T-helper 9 cell (primary cell): ENCODE measurements around the gene HABP2.

ENCODE experiments used
- DNase-seq: peaks from one replicate; pipeline ENCODE4 v3.0.0-alpha.2; 2020

Gene HABP2

DNA sequence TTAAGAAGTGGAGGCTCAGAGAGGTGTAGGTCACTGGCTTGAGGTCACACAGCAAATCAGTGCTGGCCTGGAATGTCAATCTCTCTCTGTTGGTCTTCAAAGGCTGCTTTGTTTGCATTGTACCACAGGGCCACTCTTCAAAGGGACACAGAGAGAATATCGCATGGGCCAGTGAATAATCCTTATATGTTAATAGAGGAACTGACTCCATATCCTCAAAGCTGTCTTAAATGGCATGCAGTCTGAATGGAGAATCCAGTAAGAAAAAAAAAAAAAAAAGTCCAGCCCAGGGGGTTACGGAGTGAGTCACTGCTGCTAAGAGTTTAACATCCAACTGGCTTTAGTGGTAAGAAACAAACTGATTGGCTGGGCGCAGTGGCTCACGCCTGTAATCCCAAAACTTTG, 56.9 kb downstream of the HABP2 start:
- no peak for DNase-seq

DNA sequence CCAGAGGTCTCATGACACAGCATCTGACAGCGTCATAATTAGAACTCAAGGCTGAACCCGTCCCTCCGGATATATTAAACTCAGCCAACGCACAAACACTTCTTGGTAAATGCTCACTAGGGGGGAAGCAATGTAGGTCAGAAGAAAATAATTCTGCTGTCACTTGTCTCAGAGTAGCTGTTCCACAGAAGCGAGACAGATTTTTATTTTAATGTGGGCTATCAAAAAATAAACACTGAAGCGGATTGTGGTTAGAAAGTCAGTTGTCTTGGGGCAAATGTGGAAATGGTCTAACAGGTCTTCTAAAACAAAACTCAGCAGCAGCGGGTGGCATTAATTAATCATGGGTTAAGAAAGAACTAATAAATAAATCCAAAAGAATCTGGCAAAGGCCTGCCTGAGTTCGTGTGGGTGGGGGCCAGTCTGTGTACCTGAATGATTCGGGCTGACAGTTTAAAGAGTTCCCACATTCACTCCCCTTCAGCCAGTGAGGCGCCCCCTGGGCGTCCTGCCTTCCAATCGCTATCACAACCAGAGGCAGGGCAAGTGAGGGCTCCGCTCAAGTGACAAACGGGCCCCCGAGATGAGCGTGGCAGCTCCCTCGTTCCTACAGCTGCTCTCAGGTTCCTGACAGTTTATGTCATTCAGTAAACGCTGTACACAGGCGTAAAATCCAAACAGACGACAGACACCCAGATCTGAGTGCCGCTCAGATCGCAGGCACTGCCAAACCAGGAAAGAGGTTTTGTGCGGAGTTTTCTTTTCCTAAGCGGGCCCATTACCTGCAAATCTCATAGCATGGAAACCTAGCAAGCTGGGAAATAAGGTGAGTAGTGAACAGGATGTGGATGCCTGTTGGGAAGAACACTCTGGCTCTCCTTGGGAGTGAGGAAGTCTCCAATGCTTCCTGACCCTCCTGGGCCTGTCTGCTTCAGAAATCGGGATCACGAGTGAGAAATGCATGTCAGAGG, 58.1 kb downstream of the HABP2 start:
- DNase-seq, result no peak

DNA sequence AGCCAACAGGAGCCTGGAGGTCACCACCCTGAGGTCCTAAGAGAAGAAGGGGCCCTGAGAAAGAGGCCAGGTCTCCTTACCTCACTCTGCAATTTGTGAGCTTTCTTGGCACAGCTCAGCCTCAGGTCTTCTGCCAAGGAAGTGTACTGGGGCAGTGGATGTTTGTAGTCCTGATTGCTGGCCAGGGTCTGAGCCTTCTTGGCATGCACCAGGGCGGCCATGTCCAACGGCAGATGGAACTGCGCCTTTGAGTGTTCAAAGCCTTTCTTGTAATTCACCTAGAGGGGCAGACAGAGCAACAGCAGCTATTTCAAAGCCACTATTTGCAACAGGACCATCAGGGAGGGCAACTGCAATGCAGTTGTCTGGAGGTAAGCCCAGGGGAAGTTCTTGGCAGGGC, 59.3 kb downstream of the HABP2 start:
- DNase-seq, result no peak

GRCh38 chr10:113613427-113613826, 60.6 kb downstream of the HABP2 start:
- no peak for DNase-seq

DNA sequence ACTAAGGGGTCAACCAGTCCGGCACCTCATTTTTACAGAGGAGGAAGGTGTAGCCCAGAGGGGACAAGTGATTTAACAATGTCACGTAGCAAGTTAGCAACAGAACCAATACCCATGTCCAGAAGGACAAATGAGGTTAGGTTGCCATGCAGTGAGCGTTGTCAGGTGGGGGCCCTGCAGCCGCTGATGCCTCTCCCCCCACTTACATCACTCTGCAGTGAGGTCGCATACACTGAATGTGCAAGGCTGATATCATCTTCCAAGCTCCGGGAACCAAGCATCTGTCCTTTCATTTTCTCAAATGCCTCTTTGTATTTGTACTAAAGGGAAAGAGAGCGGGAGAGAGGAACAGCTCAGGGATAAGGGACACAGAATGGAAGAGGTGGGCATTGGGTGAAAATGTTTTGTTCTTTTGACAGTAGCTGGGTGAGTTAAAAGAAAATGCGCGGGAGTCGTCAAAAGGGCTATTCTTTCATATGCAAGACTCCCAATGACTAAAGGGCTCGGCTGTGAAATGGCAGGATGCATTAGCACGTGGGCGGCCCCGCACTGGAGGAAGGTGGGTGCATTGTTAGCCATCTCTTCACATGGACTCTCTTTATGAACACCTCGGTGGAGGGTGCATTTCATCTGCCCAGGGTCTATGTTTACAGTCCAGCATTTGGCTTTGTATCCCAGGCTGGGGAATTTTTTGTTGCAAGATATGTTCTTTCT, 61.3 kb downstream of the HABP2 start:
- DNase-seq, result no peak

- no peak for DNase-seq
These were observed 63.6 kb downstream of the HABP2 start for GRCh38 chr10:113616244-113617074.

DNA sequence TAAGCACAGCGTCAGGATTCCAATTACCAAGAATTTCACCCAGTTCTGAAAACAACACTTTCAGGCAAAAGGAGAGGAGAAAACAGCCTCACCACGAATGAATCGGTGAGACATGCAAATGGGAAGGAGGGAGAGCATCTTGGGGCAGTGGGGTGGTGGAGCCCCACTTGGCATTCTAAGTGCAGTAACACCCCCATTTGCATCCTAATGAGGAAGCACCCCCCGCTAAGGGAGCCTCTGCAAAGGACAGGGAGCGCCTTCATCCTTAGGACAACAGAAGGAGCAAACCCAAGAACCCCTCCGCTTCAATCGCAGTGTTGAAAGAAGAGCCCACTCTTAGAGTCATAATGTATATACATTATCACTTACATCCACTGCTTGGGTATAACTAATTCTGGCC, 64.2 kb downstream of the HABP2 start:
- no peak for DNase-seq

DNA sequence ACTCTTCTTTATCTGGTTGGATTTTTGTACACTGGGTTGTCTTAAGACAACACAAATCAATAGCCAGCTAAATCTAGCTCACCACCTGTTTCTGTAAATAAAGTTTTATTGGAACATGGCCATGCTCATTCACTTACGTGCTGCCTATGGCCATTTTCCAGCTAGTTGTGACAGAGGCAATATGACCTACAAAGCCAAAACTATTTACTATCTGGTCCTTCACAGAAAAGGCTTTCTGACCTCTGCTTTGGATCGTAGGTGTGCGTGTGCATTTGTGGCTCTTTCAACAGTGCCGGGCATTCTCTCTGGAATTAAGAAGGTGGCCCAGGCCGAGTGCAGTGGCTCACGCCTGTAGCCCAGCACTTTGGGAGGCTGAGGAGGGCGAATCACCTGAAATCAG, 65.5 kb downstream of the HABP2 start:
- no peak for DNase-seq

GRCh38 chr10:113619401-113619800, 66.5 kb downstream of the HABP2 start:
- DNase-seq, result no peak

GRCh38 chr10:113620511-113620910, 67.7 kb downstream of the HABP2 start:
- no peak for DNase-seq

DNA sequence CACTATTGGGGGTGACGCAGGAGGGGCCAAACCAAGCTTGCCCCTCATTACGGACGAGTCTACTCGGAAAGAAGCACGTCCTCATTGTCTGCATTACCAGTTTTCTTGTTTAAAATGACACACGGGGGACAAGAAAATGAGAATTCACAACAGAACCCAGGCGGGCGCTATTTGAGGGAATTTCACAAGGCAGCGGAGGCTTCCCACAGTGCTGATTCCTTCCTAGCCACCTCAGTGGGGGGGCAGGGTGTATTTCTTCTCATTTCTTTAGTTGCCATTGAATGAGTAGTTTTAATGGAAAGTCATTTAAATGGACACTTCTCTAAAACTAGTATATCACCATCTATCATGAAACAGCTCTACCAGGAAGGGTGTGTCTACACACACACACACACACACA, 68.1 kb downstream of the HABP2 start:
- DNase-seq, result no peak

GRCh38 chr10:113621799-113622198, 68.9 kb downstream of the HABP2 start:
- no peak for DNase-seq

DNA sequence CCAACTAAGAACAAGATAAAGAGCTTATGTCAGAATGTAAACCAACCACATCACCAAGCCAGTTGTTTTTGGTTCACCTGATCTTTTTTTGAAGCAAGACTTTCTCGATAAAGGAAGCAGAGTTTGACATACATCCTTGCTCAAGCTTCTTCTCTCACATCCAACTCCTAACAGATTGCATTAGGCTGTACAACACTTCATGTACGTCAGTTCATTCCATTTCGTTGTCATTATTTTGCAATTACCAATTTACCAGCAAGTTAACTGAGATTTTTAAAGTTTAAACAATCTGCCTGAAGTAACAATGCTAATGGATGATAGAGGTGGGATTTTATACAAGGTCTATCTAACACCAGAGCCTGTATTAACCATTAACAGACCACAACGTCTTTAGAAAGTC, 70.0 kb downstream of the HABP2 start:
- DNase-seq, result no peak

- no peak for DNase-seq
These were observed 72.8 kb downstream of the HABP2 start for GRCh38 chr10:113625461-113626186.

GRCh38 chr10:113626809-113627355, 74.0 kb downstream of the HABP2 start:
- DNase-seq, result no peak

DNA sequence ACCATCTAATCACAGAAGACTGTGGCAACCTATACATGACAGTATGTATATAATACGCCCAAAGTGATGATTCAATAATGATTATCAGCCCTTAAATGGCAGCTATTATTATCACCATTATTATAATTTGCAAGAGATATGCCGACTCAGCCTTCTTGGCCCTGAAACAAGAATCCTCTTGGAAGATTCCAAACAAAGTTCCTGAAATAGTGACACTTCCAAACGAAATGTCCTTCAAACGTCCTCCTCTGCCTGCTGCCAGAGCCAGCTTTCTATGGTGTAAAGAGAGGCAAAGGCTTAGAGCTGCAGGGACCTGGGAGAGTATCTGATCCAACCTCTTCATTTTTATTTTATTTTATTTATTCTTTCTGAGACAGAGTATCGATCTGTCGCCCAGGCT, 75.0 kb downstream of the HABP2 start:
- DNase-seq, result no peak

- no peak for DNase-seq
These were observed 75.8 kb downstream of the HABP2 start for GRCh38 chr10:113628607-113629153.

- no peak for DNase-seq
These were observed 78.2 kb downstream of the HABP2 start for GRCh38 chr10:113630929-113631533.

DNA sequence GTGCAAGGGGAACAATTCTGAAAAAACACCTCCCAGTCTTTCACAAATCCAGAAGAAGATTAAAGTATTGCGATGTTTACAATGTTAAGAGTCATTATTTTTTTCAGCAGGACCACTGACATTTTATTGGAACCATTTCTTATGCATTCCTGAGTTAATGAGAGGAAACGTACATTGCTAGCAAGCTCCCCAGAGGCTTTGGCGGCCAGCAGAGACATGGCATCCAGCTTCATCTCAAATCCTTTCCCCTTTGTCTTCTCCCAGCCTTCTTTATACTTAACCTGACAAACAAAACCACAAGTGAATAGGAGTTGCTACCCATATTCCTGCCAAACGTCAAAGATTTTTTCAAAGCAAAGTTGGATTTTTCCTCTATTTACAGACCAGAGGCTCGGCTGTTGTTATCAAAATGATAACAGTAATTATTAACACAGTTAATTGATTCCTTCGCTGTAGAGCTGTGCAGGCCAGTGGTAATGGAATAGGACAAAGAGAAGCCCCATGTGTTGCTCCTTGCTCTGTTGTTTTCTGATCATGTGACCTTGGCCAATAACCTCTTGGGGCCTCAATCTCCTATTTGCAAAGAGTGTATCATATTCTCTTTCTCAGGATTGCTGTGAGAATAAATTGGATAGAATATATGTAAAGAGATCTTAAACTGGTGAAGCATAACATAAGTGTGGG, 79.0 kb downstream of the HABP2 start:
- no peak for DNase-seq
